Mucosa of rectum (tissue), 2 donors: ENCODE measurements around the gene MPP3.

Experiments used
- H3K27ac ChIP-seq, 2 donors: one replicate each; pipeline ENCODE4 v1.7.0; 2013; ENCODE audit warnings: inconsistent platforms in 2 of 2, low read depth in 2 of 2, low read length in 2 of 2
- H3K27me3 ChIP-seq, 2 donors: one replicate each; pipeline ENCODE4 v1.7.0; 2013; ENCODE audit warnings: low read length in 2 of 2; ENCODE audit not compliant: control insufficient read depth in 2 of 2, insufficient read depth in 2 of 2
- H3K36me3 ChIP-seq, 2 donors: one replicate each; pipeline ENCODE4 v1.7.0; 2013; ENCODE audit warnings: low read length in 2 of 2; ENCODE audit not compliant: control insufficient read depth in 2 of 2, insufficient read depth in 2 of 2
- H3K4me1 ChIP-seq, 2 donors: one replicate each; pipeline ENCODE4 v1.7.0; 2013; ENCODE audit warnings: low read length in 2 of 2, mild to moderate bottlenecking in 1 of 2; ENCODE audit not compliant: control insufficient read depth in 2 of 2, insufficient read depth in 2 of 2
- H3K4me3 ChIP-seq, 2 donors: one replicate each; pipeline ENCODE4 v1.7.0; 2013; ENCODE audit warnings: low read length in 2 of 2
- H3K9ac ChIP-seq, 2 donors: one replicate each; pipeline ENCODE4 v1.7.0; 2013; ENCODE audit warnings: low read length in 2 of 2, low read depth in 1 of 2, mild to moderate bottlenecking in 1 of 2
- H3K9me3 ChIP-seq, 2 donors: one replicate each; pipeline ENCODE4 v1.7.0; 2013; ENCODE audit warnings: low read length in 2 of 2; ENCODE audit not compliant: control insufficient read depth in 2 of 2
- donor health status: healthy.
- donor health status: Normal muscosa, but diverticular disease.

MPP3 gene

GRCh38 chr17:43755389-43755875 is 77.5 kb downstream of the MPP3 start:
- peaks cover 29 to 42% of the 10 kb centered on the region in 2 donors for H3K27me3 ChIP-seq
- H3K27ac ChIP-seq = no peak overlapping the region
- no peak overlapping the region for H3K4me3 ChIP-seq

GRCh38 chr17:43754947-43755346 is 78.0 kb downstream of the MPP3 start:
- H3K9ac ChIP-seq = no peak overlapping the region
- H3K4me1 ChIP-seq = peaks cover 0 to 3% of the 10 kb centered on the region in 2 donors
- no peaks in the 10 kb centered on the region for H3K36me3 ChIP-seq
- no peaks in the 10 kb centered on the region for H3K9me3 ChIP-seq
- no peak overlapping the region for H3K27ac ChIP-seq
- H3K27me3 ChIP-seq = peaks cover 29 to 44% of the 10 kb centered on the region in 2 donors
- no peak overlapping the region for H3K4me3 ChIP-seq

More at GRCh38 chr17:43755389-43755875, 77.5 kb downstream of the MPP3 start:
- Histone ChIP-seq H3K36me3 (no peaks in the 10 kb centered on the region), H3K4me1 (peaks cover 1 to 3% of the 10 kb centered on the region in 2 donors), H3K9ac (no peak overlapping the region), H3K9me3 (no peaks in the 10 kb centered on the region)

GRCh38 chr17:43753493-43754129 is 79.3 kb downstream of the MPP3 start:
- no peak overlapping the region for H3K9ac ChIP-seq
- H3K36me3 ChIP-seq = no peaks in the 10 kb centered on the region
- no peaks in the 10 kb centered on the region for H3K9me3 ChIP-seq
- H3K4me1 ChIP-seq = peaks cover 0 to 3% of the 10 kb centered on the region in 2 donors
- peaks cover 29 to 44% of the 10 kb centered on the region in 2 donors for H3K27me3 ChIP-seq
- no peak overlapping the region for H3K4me3 ChIP-seq
- no peak overlapping the region for H3K27ac ChIP-seq
